HepG2 (cell line): Measurements from ENCODE around the gene MYH9. TPM values are rescaled to one million over a fixed set of nuclear protein-coding genes. Genes with fewer than 3 reads are reported as not detected.
"Not testable (repeated sequence)": the region's sequence is repeated elsewhere in the genome, so short reads cannot be mapped to it uniquely, and the experiment has no call there.

Source experiments
- ATAC-seq: fragments of 200-7000 bp; cut with Tn5 transposase; 3 replicates; pipeline ENCODE4 v1.9.1; 2020; ENCODE audit warnings: mild to moderate bottlenecking, moderate library complexity
- BruUV-seq: library from RNA; stranded (reverse); fragments of 400-500 nt; replicated peaks from 2 replicates; lab custom pipeline; 2021; lab: Mats Ljungman, UMichigan
- CTCF ChIA-PET: fragments of 300-600 bp; formaldehyde crosslinking; extraction: SDS; loops from one replicate; lab custom pipeline; 2021; ENCODE audit warnings: low total read pairs, inconsistent platforms, low intra/inter-chr PET ratio; lab: Yijun Ruan, JAX
- POLR2A ChIA-PET: fragments of 350-600 bp; sonication (Branson Sonifier 250); formaldehyde crosslinking; loops from one replicate; lab custom pipeline; 2020; ENCODE audit warnings: antibody characterized with exemption, inconsistent platforms; lab: Yijun Ruan, JAX
- DNase-seq: peaks from one replicate; pipeline ENCODE4 v3.0.0-alpha.2; 2015; ENCODE audit warnings: low spot score
- FAIRE-seq: peaks from 3 replicates; lab custom pipeline; 2011; peaks lifted over from hg19 to GRCh38; lab: Jason Lieb, UNC
- H2AFZ ChIP-seq: one replicate; pipeline ENCODE4 v1.6.1; 2011; ENCODE audit warnings: low read length, inconsistent platforms
- H3K27ac ChIP-seq: fragments of 300-600 bp; 3 replicates; pipeline ENCODE4 v1.8.0; 2011; ENCODE audit warnings: mixed run types, mild to moderate bottlenecking, mixed read lengths, low read length, inconsistent platforms; ENCODE audit not compliant: insufficient read depth; ENCODE audit errors: extremely low read length
- H3K27me3 ChIP-seq, 2 experiments: fragments of 200-600 bp in 1 of 2; 2 replicates in 1 of 2; 3 replicates in 1 of 2; pipeline versions ENCODE4 v1.6.0 to v1.8.0; 2011; ENCODE audit warnings: low read length in 2 of 2, mild to moderate bottlenecking in 2 of 2, moderate library complexity in 2 of 2, inconsistent platforms in 1 of 2; ENCODE audit not compliant: insufficient read depth in 2 of 2, control insufficient read depth in 1 of 2
- H3K36me3 ChIP-seq, 2 experiments: fragments of 200-600 bp in 1 of 2; replicated peaks in 1 of 2; 2 replicates in 1 of 2; 3 replicates in 1 of 2; pipeline versions ENCODE4 v1.5.1 to v1.8.0; 2011; ENCODE audit warnings: low read length in 2 of 2, inconsistent platforms in 1 of 2; ENCODE audit not compliant: insufficient read depth in 2 of 2, control insufficient read depth in 1 of 2
- H3K4me1 ChIP-seq: 2 replicates; pipeline ENCODE4 v1.5.1; 2012; ENCODE audit warnings: low read length, inconsistent platforms; ENCODE audit not compliant: insufficient read depth
- H3K4me2 ChIP-seq: 2 replicates; pipeline ENCODE4 v1.6.0; 2011; ENCODE audit warnings: low read depth, low read length, inconsistent platforms
- H3K4me3 ChIP-seq, 3 experiments: fragments of 200-600 bp in 1 of 3; sonication (generic), shearing (Covaris generic) in 1 of 3; replicated peaks in 1 of 3; 2 replicates each; pipeline ENCODE4 v1.5.1; 2011 to 2016; ENCODE audit warnings: low read length in 3 of 3, inconsistent platforms in 2 of 3, low read depth in 2 of 3, mild to moderate bottlenecking in 2 of 3, control low read depth in 1 of 3, mixed read lengths in 1 of 3; ENCODE audit not compliant: insufficient read depth in 1 of 3
- H3K79me2 ChIP-seq: one replicate; pipeline ENCODE4 v1.6.1; 2011; ENCODE audit warnings: low read length, inconsistent platforms; ENCODE audit not compliant: insufficient read depth
- H3K9ac ChIP-seq: 2 replicates; pipeline ENCODE4 v1.6.0; 2011; ENCODE audit warnings: mild to moderate bottlenecking, low read depth, low read length, inconsistent platforms; ENCODE audit not compliant: insufficient read depth
- H3K9me3 ChIP-seq: 2 replicates; pipeline ENCODE4 v1.5.1; 2012; ENCODE audit warnings: mild to moderate bottlenecking, low read length
- H4K20me1 ChIP-seq: 2 replicates; pipeline ENCODE4 v1.6.0; 2011; ENCODE audit warnings: inconsistent platforms, mild to moderate bottlenecking, low read length, moderate library complexity; ENCODE audit not compliant: insufficient read depth
- GFI1 ChIP-seq: sonication (generic); formaldehyde crosslinking; IDR thresholded peaks from 2 replicates; pipeline ENCODE4 v1.5.0; 2020; ENCODE audit warnings: missing genetic modification reagents, mild to moderate bottlenecking, borderline replicate concordance
- KDM2A ChIP-seq: sonication (generic); formaldehyde crosslinking; IDR thresholded peaks from 2 replicates; pipeline ENCODE4 v1.4.0; 2020; ENCODE audit warnings: low read depth, missing genetic modification reagents, borderline replicate concordance
- SOX13 ChIP-seq, 3 experiments: fragments of 450-650 bp in 1 of 3; sonication (generic) in 1 of 3; formaldehyde crosslinking in 1 of 3; IDR thresholded peaks in 2 of 3; conservative IDR thresholded peaks in 1 of 3; 2 replicates each; pipeline versions ENCODE4 v1.5.0 to v1.6.1; 2016 to 2020; ENCODE audit warnings: antibody characterized with exemption in 1 of 3, mild to moderate bottlenecking in 1 of 3, missing compliant biosample characterization in 1 of 3, missing genetic modification reagents in 1 of 3, moderate library complexity in 1 of 3
- TEAD3 ChIP-seq: optimal IDR thresholded peaks from 2 replicates; pipeline ENCODE3; 2016; ENCODE audit warnings: borderline replicate concordance
- YY1 ChIP-seq: IDR thresholded peaks from 2 replicates; pipeline ENCODE4 v1.6.1; 2011; ENCODE audit warnings: low read length, low read depth, moderate library complexity, mild to moderate bottlenecking; ENCODE audit not compliant: insufficient read depth, insufficient replicate concordance
- ZNF430 ChIP-seq: sonication (generic); formaldehyde crosslinking; IDR thresholded peaks from 2 replicates; pipeline ENCODE4 v1.9.0; 2021; ENCODE audit warnings: mild to moderate bottlenecking, missing genetic modification reagents
- ZNF589 ChIP-seq: sonication (generic); formaldehyde crosslinking; conservative IDR thresholded peaks from 2 replicates; pipeline ENCODE4 v1.8.0; 2022; ENCODE audit warnings: mild to moderate bottlenecking, moderate library complexity, missing genetic modification reagents
- ZNF709 ChIP-seq: sonication (generic); formaldehyde crosslinking; IDR thresholded peaks from 2 replicates; pipeline ENCODE4 v1.5.0; 2020; ENCODE audit warnings: mild to moderate bottlenecking, missing genetic modification reagents
- ZNF792 ChIP-seq: IDR thresholded peaks from 2 replicates; pipeline ENCODE4 v1.6.1; 2016
- WGBS: methylation state at CpG from one replicate; pipeline ENCODE4 v1.1.6; 2017; ENCODE audit warnings: low lambda C conversion rate; 5-methylcytosine and 5-hydroxymethylcytosine counted together
- in situ Hi-C: cut with HindIII; loops from 2 replicates; pipeline ENCODE4 v1.10.0; 2017; ENCODE audit warnings: low pct_unique_long_range_greater_than_20kb; ENCODE audit not compliant: extremely low pct_ligation_motif_present
- intact Hi-C: fragments of 100-400 bp; cut with micrococcal nuclease; formaldehyde crosslinking; loops from one replicate; pipeline ENCODE4 v1.10.0; 2022; ENCODE audit not compliant: unreplicated experiment
- polyA plus RNA-seq, 8 experiments: library from polyadenylated mRNA; depleted of rRNA in 3 of 8; stranded (reverse) in 7 of 8; unstranded in 1 of 8; fragments of >200 nt; fragmentation: Illumina TruSeq in 4 of 8; extraction: Trizol in 4 of 8; gene quantifications; 2 replicates each; pipeline versions ENCODE4 v1.2.1 to v1.2.3, GENCODE V29; 2011 to 2016; ENCODE audit warnings: low read depth in 4 of 8, missing spikeins in 1 of 8, mixed read lengths in 1 of 8; ENCODE audit not compliant: insufficient read depth in 1 of 8
- total RNA-seq, 5 experiments: library from RNA; depleted of rRNA; stranded (reverse); fragments of >200 nt; fragmentation: Illumina TruSeq; extraction: Trizol; gene quantifications; 2 replicates each; pipeline ENCODE4 v1.2.3, GENCODE V29; 2016; ENCODE audit warnings: low read depth in 1 of 5
- TF ChIP-seq, protein P1 (sequence below): sonication (generic); formaldehyde crosslinking; IDR thresholded peaks from 2 replicates; pipeline ENCODE4 v1.9.0; 2021; ENCODE audit warnings: missing genetic modification reagents, mild to moderate bottlenecking, borderline replicate concordance
- TF ChIP-seq, protein P2 (sequence below): sonication (generic); formaldehyde crosslinking; IDR thresholded peaks from 2 replicates; pipeline ENCODE4 v1.9.0; 2021; ENCODE audit warnings: mild to moderate bottlenecking, missing genetic modification reagents

The MYH9 gene
- total and polyA plus RNA-seq, 2 of the 13 experiments (the other 11 are each of a cell fraction or from before 2014, with no cell fraction given): 50.7 to 98.5 TPM

DNA sequence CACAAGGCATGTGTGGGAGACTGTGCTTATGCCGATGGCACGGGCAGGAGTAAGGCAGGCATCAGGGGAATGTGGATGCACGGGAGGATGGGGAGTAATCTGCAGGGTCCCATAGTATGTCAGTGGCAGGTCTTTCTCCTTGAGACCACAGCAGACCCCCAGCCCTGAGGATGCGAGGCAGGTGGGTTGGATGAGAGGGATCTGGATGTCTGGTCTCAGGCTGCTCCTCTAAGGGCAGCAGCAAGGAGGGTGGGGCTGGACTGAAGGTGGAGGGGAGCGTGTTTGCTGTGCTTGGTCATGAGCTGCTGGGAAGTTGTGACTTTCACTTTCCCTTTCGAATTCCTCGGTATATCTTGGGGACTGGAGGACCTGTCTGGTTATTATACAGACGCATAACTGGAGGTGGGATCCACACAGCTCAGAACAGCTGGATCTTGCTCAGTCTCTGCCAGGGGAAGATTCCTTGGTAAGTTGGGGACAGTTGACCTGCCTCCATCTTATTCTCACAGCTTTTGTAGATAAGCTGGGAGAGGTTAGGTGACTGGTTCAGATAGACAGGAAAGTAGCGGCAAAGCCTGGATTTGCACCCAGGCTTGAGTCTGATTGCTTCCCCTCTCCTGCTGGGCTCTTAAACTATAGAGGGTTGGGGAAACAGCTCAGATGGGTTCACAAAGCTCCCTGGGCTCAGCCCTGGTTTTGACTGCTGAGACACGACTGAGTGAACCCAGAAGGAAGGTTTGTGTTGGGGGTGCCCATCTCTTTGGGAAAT lies 134.8 kb downstream of the MYH9 start, which contains the start of gene APOL1 (continued):
- TF ChIP-seq, protein P1, sequence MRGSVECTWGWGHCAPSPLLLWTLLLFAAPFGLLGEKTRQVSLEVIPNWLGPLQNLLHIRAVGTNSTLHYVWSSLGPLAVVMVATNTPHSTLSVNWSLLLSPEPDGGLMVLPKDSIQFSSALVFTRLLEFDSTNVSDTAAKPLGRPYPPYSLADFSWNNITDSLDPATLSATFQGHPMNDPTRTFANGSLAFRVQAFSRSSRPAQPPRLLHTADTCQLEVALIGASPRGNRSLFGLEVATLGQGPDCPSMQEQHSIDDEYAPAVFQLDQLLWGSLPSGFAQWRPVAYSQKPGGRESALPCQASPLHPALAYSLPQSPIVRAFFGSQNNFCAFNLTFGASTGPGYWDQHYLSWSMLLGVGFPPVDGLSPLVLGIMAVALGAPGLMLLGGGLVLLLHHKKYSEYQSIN: no peak
- TF ChIP-seq KDM2A: peak; percentile 13; the same call in 1 of the 2 replicates
- TF ChIP-seq GFI1: no peak

DNA sequence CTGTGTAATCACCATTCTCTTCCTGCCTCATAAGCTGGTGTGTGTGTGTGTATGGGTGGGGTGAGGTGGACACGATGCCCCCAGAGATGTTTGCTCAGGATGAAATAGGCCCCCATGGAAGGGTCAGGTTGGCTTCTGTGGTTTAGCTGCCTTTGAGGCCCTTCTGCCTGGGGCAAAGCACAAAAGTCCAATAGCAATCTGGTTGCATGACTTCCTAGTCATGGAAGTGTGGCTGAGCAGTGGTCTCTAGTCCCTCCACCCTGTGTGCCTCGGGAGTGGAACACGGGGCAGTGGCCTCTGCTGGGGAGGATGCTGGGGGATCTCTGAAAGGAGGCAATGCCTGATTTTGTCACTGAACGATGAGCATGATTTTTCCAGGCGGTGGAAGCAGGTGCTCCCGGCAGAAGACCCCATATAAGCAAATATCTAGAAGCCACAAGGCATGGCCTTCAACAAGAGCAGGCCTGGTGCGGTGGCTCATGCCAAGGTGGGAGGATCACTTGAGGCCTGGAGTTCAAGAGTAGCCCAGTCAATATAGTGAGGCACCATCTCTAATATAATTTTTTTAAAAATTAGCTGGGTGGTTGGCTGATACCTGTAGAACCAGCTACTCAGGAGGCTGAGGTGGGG lies 135.7 kb downstream of the MYH9 start:
- POLR2A ChIA-PET: interaction anchor here (0.5 to 7.0 kb wide), 9 partner anchors 14 to 255 kb away, joined by 3 to 102 read pairs (median 5); partner anchors contain the start of genes APOL2, FOXRED2 and TXN2
- intact Hi-C loops; TF ChIP-seq SOX13 (IDR thresholded peaks at IDR 0.05): not testable (repeated sequence)
- peak; percentile 79; the same call in 1 of the 2 replicates for TF ChIP-seq ZNF430 (CRISPR knock-in tag)
- TF ChIP-seq TEAD3 (CRISPR knock-in tag): peak; percentile 83
- peak; percentile 37; the same call in 1 of the 2 replicates for TF ChIP-seq ZNF709 (CRISPR knock-in tag)
- peak; percentile 33 for TF ChIP-seq YY1
- TF ChIP-seq, protein P2, sequence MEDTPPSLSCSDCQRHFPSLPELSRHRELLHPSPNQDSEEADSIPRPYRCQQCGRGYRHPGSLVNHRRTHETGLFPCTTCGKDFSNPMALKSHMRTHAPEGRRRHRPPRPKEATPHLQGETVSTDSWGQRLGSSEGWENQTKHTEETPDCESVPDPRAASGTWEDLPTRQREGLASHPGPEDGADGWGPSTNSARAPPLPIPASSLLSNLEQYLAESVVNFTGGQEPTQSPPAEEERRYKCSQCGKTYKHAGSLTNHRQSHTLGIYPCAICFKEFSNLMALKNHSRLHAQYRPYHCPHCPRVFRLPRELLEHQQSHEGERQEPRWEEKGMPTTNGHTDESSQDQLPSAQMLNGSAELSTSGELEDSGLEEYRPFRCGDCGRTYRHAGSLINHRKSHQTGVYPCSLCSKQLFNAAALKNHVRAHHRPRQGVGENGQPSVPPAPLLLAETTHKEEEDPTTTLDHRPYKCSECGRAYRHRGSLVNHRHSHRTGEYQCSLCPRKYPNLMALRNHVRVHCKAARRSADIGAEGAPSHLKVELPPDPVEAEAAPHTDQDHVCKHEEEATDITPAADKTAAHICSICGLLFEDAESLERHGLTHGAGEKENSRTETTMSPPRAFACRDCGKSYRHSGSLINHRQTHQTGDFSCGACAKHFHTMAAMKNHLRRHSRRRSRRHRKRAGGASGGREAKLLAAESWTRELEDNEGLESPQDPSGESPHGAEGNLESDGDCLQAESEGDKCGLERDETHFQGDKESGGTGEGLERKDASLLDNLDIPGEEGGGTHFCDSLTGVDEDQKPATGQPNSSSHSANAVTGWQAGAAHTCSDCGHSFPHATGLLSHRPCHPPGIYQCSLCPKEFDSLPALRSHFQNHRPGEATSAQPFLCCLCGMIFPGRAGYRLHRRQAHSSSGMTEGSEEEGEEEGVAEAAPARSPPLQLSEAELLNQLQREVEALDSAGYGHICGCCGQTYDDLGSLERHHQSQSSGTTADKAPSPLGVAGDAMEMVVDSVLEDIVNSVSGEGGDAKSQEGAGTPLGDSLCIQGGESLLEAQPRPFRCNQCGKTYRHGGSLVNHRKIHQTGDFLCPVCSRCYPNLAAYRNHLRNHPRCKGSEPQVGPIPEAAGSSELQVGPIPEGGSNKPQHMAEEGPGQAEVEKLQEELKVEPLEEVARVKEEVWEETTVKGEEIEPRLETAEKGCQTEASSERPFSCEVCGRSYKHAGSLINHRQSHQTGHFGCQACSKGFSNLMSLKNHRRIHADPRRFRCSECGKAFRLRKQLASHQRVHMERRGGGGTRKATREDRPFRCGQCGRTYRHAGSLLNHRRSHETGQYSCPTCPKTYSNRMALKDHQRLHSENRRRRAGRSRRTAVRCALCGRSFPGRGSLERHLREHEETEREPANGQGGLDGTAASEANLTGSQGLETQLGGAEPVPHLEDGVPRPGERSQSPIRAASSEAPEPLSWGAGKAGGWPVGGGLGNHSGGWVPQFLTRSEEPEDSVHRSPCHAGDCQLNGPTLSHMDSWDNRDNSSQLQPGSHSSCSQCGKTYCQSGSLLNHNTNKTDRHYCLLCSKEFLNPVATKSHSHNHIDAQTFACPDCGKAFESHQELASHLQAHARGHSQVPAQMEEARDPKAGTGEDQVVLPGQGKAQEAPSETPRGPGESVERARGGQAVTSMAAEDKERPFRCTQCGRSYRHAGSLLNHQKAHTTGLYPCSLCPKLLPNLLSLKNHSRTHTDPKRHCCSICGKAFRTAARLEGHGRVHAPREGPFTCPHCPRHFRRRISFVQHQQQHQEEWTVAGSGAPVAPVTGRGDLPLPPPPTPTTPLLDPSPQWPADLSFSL: peak; percentile 82
- TF ChIP-seq ZNF792 (CRISPR knock-in tag): peak; percentile 52; the same call in 1 of the 2 replicates
- 0 out of 2 replicates have a peak, but pooled peaks have one; percentile 53 for TF ChIP-seq ZNF589 (CRISPR knock-in tag)
- TF ChIP-seq SOX13 (CRISPR knock-in tag; conservative IDR thresholded peaks at IDR 0.05 in 1 of 2, IDR thresholded peaks at IDR 0.05 in 1 of 2): peak in 1 of 2 experiments; percentile 47; a peak in 1 of 4 replicates

More for the DNA sequence above, 135.7 kb downstream of the MYH9 start:
- CTCF ChIA-PET, H3K27me3 ChIP-seq, BruUV-seq, H3K9me3 ChIP-seq, H2AFZ ChIP-seq, in situ Hi-C loops, H4K20me1 ChIP-seq: not testable (repeated sequence)
- DNase-seq: peak; percentile 87
- H3K4me1 ChIP-seq: peaks cover 98% of the 10 kb centered on the region
- peaks cover 34% of the 10 kb centered on the region for H3K79me2 ChIP-seq
- peak overlapping the region; percentile 69 to 82 (median 71); a peak in 5 of 6 replicates for H3K4me3 ChIP-seq
- H3K36me3 ChIP-seq: peaks cover 1 to 16% of the 10 kb centered on the region in 2 experiments; a peak in 3 of 5 replicates
- H3K27ac ChIP-seq: peak overlapping the region; percentile 90
- H3K4me2 ChIP-seq: peak overlapping the region; percentile 99
- WGBS: 0% methylated on average over 7 of the region's 7 CpGs
- ATAC-seq: peak; percentile 82
- H3K9ac ChIP-seq: peak overlapping the region; percentile 80; the same call in 1 of the 2 replicates
- FAIRE-seq: peak; percentile 96
